DND-41 (cell line): Measurements from ENCODE around the gene CYP27C1.

Experiments
- EZH2 ChIP-seq: IDR thresholded peaks from 3 replicates; pipeline ENCODE4 v1.6.1; 2012; ENCODE audit warnings: borderline replicate concordance, low read depth, mild to moderate bottlenecking, moderate library complexity, low read length, inconsistent platforms; ENCODE audit not compliant: severe bottlenecking
- TF ChIP-seq, protein P1 (sequence below): IDR thresholded peaks from 2 replicates; pipeline ENCODE4 v1.5.1; 2012; ENCODE audit warnings: borderline replicate concordance, low read length, moderate library complexity, mild to moderate bottlenecking; ENCODE audit not compliant: poor library complexity, severe bottlenecking; ENCODE audit errors: extremely low read depth

DNA sequence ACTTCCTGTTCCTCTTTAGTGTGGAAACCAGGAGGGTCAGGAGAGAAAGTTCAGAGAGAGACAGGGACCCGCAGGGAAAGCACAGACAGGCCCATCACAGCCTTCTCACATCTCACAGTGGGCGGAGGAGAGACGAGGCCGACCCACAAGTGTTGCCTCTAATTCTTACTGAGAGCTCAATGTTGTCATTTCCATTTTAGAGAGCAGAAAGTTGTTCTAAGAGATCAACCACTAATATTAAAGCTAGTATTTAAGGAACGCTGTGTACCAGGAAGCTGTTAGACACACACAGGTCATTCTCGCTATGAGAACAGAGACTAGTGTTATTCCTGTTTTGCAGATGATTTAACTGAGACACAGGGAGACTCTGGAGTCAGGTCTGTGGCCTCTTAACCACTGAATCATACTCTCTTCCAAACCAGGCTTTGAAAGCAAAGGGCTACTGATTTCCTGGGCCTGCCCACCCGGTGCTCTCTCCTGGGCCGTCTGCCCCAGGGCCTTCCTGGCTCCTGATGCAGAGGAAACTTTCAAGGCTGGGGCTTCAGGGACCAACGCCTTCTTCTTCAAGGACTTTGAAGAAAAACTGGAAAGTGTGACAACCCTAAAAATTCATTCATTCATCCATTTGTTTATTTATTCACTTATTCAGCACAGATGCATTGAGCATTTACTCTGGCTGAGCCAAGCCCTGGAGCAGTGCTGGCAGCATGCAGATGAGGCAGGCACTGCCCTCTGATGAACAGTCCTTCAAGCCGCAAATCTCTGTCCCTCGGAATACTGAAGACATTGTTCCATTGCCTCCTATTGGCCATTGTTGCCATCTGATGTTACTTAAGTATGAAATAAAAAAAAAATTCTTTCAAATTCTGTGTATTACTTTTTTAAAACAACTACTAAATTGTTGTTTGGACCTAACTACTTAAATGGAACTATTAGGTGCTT lies 76.0 kb downstream of the CYP27C1 start:
- TF ChIP-seq, protein P1, sequence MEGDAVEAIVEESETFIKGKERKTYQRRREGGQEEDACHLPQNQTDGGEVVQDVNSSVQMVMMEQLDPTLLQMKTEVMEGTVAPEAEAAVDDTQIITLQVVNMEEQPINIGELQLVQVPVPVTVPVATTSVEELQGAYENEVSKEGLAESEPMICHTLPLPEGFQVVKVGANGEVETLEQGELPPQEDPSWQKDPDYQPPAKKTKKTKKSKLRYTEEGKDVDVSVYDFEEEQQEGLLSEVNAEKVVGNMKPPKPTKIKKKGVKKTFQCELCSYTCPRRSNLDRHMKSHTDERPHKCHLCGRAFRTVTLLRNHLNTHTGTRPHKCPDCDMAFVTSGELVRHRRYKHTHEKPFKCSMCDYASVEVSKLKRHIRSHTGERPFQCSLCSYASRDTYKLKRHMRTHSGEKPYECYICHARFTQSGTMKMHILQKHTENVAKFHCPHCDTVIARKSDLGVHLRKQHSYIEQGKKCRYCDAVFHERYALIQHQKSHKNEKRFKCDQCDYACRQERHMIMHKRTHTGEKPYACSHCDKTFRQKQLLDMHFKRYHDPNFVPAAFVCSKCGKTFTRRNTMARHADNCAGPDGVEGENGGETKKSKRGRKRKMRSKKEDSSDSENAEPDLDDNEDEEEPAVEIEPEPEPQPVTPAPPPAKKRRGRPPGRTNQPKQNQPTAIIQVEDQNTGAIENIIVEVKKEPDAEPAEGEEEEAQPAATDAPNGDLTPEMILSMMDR, result no peak
- no peak for TF ChIP-seq EZH2
